ENCODE results near the gene XRCC3.

DNA sequence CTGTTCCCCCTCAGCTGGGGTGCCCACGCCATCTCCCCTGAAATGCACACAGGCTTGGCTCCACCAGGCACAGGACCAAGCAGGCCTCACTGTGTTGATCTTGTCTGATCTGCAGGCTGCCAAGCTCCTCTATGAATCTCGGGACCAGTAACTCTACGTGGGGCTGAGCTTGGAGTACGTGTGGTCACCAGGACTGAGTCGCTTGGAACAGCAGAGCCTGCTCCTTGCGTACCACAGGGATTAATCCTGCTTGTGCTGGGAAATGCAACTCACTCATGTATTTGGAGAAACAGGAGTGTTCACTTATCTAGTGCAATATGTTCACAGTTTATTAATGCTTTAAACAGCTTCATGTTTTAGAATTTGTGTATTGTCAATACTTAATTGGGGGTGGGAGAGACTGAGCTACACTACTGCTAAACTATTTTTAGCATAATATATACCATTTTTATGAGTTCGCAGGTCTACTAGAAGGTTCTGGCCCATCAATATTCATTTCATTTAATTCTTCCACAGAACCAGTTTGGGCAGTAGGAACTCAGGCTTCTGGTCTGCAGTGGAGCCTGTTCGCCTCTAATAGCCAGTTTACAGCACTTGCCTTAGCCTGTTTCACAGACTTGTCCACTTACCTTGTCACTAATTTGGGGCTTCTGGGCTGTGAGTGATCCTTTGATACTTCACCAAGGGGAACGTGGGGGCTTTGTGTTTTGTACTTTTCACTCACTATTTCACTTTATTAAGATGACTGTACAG lies 17.8 kb upstream of the XRCC3 start:
- TF ChIP-seq, protein P1, sequence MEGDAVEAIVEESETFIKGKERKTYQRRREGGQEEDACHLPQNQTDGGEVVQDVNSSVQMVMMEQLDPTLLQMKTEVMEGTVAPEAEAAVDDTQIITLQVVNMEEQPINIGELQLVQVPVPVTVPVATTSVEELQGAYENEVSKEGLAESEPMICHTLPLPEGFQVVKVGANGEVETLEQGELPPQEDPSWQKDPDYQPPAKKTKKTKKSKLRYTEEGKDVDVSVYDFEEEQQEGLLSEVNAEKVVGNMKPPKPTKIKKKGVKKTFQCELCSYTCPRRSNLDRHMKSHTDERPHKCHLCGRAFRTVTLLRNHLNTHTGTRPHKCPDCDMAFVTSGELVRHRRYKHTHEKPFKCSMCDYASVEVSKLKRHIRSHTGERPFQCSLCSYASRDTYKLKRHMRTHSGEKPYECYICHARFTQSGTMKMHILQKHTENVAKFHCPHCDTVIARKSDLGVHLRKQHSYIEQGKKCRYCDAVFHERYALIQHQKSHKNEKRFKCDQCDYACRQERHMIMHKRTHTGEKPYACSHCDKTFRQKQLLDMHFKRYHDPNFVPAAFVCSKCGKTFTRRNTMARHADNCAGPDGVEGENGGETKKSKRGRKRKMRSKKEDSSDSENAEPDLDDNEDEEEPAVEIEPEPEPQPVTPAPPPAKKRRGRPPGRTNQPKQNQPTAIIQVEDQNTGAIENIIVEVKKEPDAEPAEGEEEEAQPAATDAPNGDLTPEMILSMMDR (IDR thresholded peaks at IDR 0.05): no peak
- TF ChIP-seq NR1H2 (CRISPR knock-in tag; IDR thresholded peaks at IDR 0.05) (no peak), ZBTB21 (CRISPR knock-in tag; IDR thresholded peaks at IDR 0.05; ENCODE audit: borderline replicate concordance) (no peak), CBFB (CRISPR knock-in tag; IDR thresholded peaks at IDR 0.05; ENCODE audit: low read depth) (no peak), PRRX2 (CRISPR knock-in tag; IDR thresholded peaks at IDR 0.05) (no peak), ELF4 (CRISPR knock-in tag; IDR thresholded peaks at IDR 0.05; ENCODE audit: low read depth) (no peak), TP53 (CRISPR knock-in tag; IDR thresholded peaks at IDR 0.05) (no peak)
- TF ChIP-seq, protein P2, sequence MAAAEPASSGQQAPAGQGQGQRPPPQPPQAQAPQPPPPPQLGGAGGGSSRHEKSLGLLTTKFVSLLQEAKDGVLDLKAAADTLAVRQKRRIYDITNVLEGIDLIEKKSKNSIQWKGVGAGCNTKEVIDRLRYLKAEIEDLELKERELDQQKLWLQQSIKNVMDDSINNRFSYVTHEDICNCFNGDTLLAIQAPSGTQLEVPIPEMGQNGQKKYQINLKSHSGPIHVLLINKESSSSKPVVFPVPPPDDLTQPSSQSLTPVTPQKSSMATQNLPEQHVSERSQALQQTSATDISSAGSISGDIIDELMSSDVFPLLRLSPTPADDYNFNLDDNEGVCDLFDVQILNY (CRISPR knock-in tag; IDR thresholded peaks at IDR 0.05): no peak
- TF ChIP-seq, protein P3, sequence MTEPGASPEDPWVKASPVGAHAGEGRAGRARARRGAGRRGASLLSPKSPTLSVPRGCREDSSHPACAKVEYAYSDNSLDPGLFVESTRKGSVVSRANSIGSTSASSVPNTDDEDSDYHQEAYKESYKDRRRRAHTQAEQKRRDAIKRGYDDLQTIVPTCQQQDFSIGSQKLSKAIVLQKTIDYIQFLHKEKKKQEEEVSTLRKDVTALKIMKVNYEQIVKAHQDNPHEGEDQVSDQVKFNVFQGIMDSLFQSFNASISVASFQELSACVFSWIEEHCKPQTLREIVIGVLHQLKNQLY (CRISPR knock-in tag; IDR thresholded peaks at IDR 0.05): no peak
- TF ChIP-seq, protein P4, sequence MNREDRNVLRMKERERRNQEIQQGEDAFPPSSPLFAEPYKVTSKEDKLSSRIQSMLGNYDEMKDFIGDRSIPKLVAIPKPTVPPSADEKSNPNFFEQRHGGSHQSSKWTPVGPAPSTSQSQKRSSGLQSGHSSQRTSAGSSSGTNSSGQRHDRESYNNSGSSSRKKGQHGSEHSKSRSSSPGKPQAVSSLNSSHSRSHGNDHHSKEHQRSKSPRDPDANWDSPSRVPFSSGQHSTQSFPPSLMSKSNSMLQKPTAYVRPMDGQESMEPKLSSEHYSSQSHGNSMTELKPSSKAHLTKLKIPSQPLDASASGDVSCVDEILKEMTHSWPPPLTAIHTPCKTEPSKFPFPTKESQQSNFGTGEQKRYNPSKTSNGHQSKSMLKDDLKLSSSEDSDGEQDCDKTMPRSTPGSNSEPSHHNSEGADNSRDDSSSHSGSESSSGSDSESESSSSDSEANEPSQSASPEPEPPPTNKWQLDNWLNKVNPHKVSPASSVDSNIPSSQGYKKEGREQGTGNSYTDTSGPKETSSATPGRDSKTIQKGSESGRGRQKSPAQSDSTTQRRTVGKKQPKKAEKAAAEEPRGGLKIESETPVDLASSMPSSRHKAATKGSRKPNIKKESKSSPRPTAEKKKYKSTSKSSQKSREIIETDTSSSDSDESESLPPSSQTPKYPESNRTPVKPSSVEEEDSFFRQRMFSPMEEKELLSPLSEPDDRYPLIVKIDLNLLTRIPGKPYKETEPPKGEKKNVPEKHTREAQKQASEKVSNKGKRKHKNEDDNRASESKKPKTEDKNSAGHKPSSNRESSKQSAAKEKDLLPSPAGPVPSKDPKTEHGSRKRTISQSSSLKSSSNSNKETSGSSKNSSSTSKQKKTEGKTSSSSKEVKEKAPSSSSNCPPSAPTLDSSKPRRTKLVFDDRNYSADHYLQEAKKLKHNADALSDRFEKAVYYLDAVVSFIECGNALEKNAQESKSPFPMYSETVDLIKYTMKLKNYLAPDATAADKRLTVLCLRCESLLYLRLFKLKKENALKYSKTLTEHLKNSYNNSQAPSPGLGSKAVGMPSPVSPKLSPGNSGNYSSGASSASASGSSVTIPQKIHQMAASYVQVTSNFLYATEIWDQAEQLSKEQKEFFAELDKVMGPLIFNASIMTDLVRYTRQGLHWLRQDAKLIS (CRISPR knock-in tag; IDR thresholded peaks at IDR 0.05; ENCODE audit: borderline replicate concordance): no peak
- TF ChIP-seq, protein P5, sequence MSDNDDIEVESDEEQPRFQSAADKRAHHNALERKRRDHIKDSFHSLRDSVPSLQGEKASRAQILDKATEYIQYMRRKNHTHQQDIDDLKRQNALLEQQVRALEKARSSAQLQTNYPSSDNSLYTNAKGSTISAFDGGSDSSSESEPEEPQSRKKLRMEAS (CRISPR knock-in tag; IDR thresholded peaks at IDR 0.05): no peak
- TF ChIP-seq, protein P6, sequence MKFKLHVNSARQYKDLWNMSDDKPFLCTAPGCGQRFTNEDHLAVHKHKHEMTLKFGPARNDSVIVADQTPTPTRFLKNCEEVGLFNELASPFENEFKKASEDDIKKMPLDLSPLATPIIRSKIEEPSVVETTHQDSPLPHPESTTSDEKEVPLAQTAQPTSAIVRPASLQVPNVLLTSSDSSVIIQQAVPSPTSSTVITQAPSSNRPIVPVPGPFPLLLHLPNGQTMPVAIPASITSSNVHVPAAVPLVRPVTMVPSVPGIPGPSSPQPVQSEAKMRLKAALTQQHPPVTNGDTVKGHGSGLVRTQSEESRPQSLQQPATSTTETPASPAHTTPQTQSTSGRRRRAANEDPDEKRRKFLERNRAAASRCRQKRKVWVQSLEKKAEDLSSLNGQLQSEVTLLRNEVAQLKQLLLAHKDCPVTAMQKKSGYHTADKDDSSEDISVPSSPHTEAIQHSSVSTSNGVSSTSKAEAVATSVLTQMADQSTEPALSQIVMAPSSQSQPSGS (CRISPR knock-in tag; IDR thresholded peaks at IDR 0.05; ENCODE audit: borderline replicate concordance, low read depth): no peak

Measured in WTC11 (cell line).